HepG2 (cell line): Measurements from ENCODE around the gene NUDT14. TPM values are rescaled to one million over a fixed set of nuclear protein-coding genes. Genes with fewer than 3 reads are reported as not detected.

Experiments used
- ATAC-seq: fragments of 200-7000 bp; cut with Tn5 transposase; 3 replicates; pipeline ENCODE4 v1.9.1; 2020; ENCODE audit warnings: mild to moderate bottlenecking, moderate library complexity
- BruUV-seq: library from RNA; stranded (reverse); fragments of 400-500 nt; replicated peaks from 2 replicates; lab custom pipeline; 2021; lab: Mats Ljungman, UMichigan
- CTCF ChIA-PET: fragments of 300-600 bp; formaldehyde crosslinking; extraction: SDS; loops from one replicate; lab custom pipeline; 2021; ENCODE audit warnings: low total read pairs, inconsistent platforms, low intra/inter-chr PET ratio; lab: Yijun Ruan, JAX
- POLR2A ChIA-PET: fragments of 350-600 bp; sonication (Branson Sonifier 250); formaldehyde crosslinking; loops from one replicate; lab custom pipeline; 2020; ENCODE audit warnings: antibody characterized with exemption, inconsistent platforms; lab: Yijun Ruan, JAX
- DNase-seq: peaks from one replicate; pipeline ENCODE4 v3.0.0-alpha.2; 2015; ENCODE audit warnings: low spot score
- FAIRE-seq: peaks from 3 replicates; lab custom pipeline; 2011; peaks lifted over from hg19 to GRCh38; lab: Jason Lieb, UNC
- H2AFZ ChIP-seq: one replicate; pipeline ENCODE4 v1.6.1; 2011; ENCODE audit warnings: low read length, inconsistent platforms
- H3K27ac ChIP-seq: fragments of 300-600 bp; 3 replicates; pipeline ENCODE4 v1.8.0; 2011; ENCODE audit warnings: mixed run types, mild to moderate bottlenecking, mixed read lengths, low read length, inconsistent platforms; ENCODE audit not compliant: insufficient read depth; ENCODE audit errors: extremely low read length
- H3K27me3 ChIP-seq, 2 experiments: fragments of 200-600 bp in 1 of 2; 2 replicates in 1 of 2; 3 replicates in 1 of 2; pipeline versions ENCODE4 v1.6.0 to v1.8.0; 2011; ENCODE audit warnings: low read length in 2 of 2, mild to moderate bottlenecking in 2 of 2, moderate library complexity in 2 of 2, inconsistent platforms in 1 of 2; ENCODE audit not compliant: insufficient read depth in 2 of 2, control insufficient read depth in 1 of 2
- H3K36me3 ChIP-seq, 2 experiments: fragments of 200-600 bp in 1 of 2; replicated peaks in 1 of 2; 2 replicates in 1 of 2; 3 replicates in 1 of 2; pipeline versions ENCODE4 v1.5.1 to v1.8.0; 2011; ENCODE audit warnings: low read length in 2 of 2, inconsistent platforms in 1 of 2; ENCODE audit not compliant: insufficient read depth in 2 of 2, control insufficient read depth in 1 of 2
- H3K4me1 ChIP-seq: 2 replicates; pipeline ENCODE4 v1.5.1; 2012; ENCODE audit warnings: low read length, inconsistent platforms; ENCODE audit not compliant: insufficient read depth
- H3K4me2 ChIP-seq: 2 replicates; pipeline ENCODE4 v1.6.0; 2011; ENCODE audit warnings: low read depth, low read length, inconsistent platforms
- H3K4me3 ChIP-seq, 3 experiments: fragments of 200-600 bp in 1 of 3; sonication (generic), shearing (Covaris generic) in 1 of 3; replicated peaks in 1 of 3; 2 replicates each; pipeline ENCODE4 v1.5.1; 2011 to 2016; ENCODE audit warnings: low read length in 3 of 3, inconsistent platforms in 2 of 3, low read depth in 2 of 3, mild to moderate bottlenecking in 2 of 3, control low read depth in 1 of 3, mixed read lengths in 1 of 3; ENCODE audit not compliant: insufficient read depth in 1 of 3
- H3K79me2 ChIP-seq: one replicate; pipeline ENCODE4 v1.6.1; 2011; ENCODE audit warnings: low read length, inconsistent platforms; ENCODE audit not compliant: insufficient read depth
- H3K9ac ChIP-seq: 2 replicates; pipeline ENCODE4 v1.6.0; 2011; ENCODE audit warnings: mild to moderate bottlenecking, low read depth, low read length, inconsistent platforms; ENCODE audit not compliant: insufficient read depth
- H3K9me3 ChIP-seq: 2 replicates; pipeline ENCODE4 v1.5.1; 2012; ENCODE audit warnings: mild to moderate bottlenecking, low read length
- H4K20me1 ChIP-seq: 2 replicates; pipeline ENCODE4 v1.6.0; 2011; ENCODE audit warnings: inconsistent platforms, mild to moderate bottlenecking, low read length, moderate library complexity; ENCODE audit not compliant: insufficient read depth
- CHD4 ChIP-seq: fragments of 200-600 bp; sonication (generic); IDR thresholded peaks from 2 replicates; pipeline ENCODE4 v1.7.0; 2017; ENCODE audit warnings: mild to moderate bottlenecking, low read length, borderline replicate concordance
- FOXA1 ChIP-seq, 2 experiments: fragments of 450-650 bp in 1 of 2; sonication (generic) in 1 of 2; formaldehyde crosslinking in 1 of 2; IDR thresholded peaks; 2 replicates each; pipeline versions ENCODE4 v1.4.0 to v1.6.1; 2016 to 2020; ENCODE audit warnings: missing genetic modification reagents in 1 of 2
- LCORL ChIP-seq, 2 experiments: fragments of 450-650 bp in 1 of 2; sonication (generic) in 1 of 2; formaldehyde crosslinking in 1 of 2; IDR thresholded peaks; 2 replicates each; pipeline versions ENCODE4 v1.5.0 to v1.6.1; 2017 to 2020; ENCODE audit warnings: antibody characterized with exemption in 1 of 2, missing genetic modification reagents in 1 of 2
- MYPOP ChIP-seq: sonication (generic); formaldehyde crosslinking; IDR thresholded peaks from 2 replicates; pipeline ENCODE4 v1.8.1; 2023; ENCODE audit warnings: mild to moderate bottlenecking, moderate library complexity, missing genetic modification reagents
- ZFYVE20 ChIP-seq: sonication (generic); formaldehyde crosslinking; IDR thresholded peaks from 2 replicates; pipeline ENCODE4 v1.8.0; 2023; ENCODE audit warnings: low read depth, mild to moderate bottlenecking, moderate library complexity, missing genetic modification reagents, borderline replicate concordance
- ZNF768 ChIP-seq: sonication (generic); formaldehyde crosslinking; IDR thresholded peaks from 2 replicates; pipeline ENCODE4 v1.4.0; 2020; ENCODE audit warnings: missing genetic modification reagents
- ZNF788 ChIP-seq: sonication (generic); formaldehyde crosslinking; IDR thresholded peaks from 2 replicates; pipeline ENCODE4 v1.5.0; 2020; ENCODE audit warnings: mild to moderate bottlenecking, missing genetic modification reagents, borderline replicate concordance
- ZSCAN22 ChIP-seq: sonication (generic); formaldehyde crosslinking; IDR thresholded peaks from 2 replicates; pipeline ENCODE4 v1.4.0; 2020; ENCODE audit warnings: mild to moderate bottlenecking, missing genetic modification reagents
- WGBS: methylation state at CpG from one replicate; pipeline ENCODE4 v1.1.6; 2017; ENCODE audit warnings: low lambda C conversion rate; 5-methylcytosine and 5-hydroxymethylcytosine counted together
- in situ Hi-C: cut with HindIII; loops from 2 replicates; pipeline ENCODE4 v1.10.0; 2017; ENCODE audit warnings: low pct_unique_long_range_greater_than_20kb; ENCODE audit not compliant: extremely low pct_ligation_motif_present
- intact Hi-C: fragments of 100-400 bp; cut with micrococcal nuclease; formaldehyde crosslinking; loops from one replicate; pipeline ENCODE4 v1.10.0; 2022; ENCODE audit not compliant: unreplicated experiment
- polyA plus RNA-seq, 8 experiments: library from polyadenylated mRNA; depleted of rRNA in 3 of 8; stranded (reverse) in 7 of 8; unstranded in 1 of 8; fragments of >200 nt; fragmentation: Illumina TruSeq in 4 of 8; extraction: Trizol in 4 of 8; gene quantifications; 2 replicates each; pipeline versions ENCODE4 v1.2.1 to v1.2.3, GENCODE V29; 2011 to 2016; ENCODE audit warnings: low read depth in 4 of 8, missing spikeins in 1 of 8, mixed read lengths in 1 of 8; ENCODE audit not compliant: insufficient read depth in 1 of 8
- total RNA-seq, 5 experiments: library from RNA; depleted of rRNA; stranded (reverse); fragments of >200 nt; fragmentation: Illumina TruSeq; extraction: Trizol; gene quantifications; 2 replicates each; pipeline ENCODE4 v1.2.3, GENCODE V29; 2016; ENCODE audit warnings: low read depth in 1 of 5

Gene NUDT14
- total and polyA plus RNA-seq, 2 of the 13 experiments (the other 11 are each of a cell fraction or from before 2014, with no cell fraction given) = 5.8 to 6.1 TPM

- 0 out of 2 replicates have a peak, but pooled peaks have one; percentile 20 for TF ChIP-seq ZNF788 (CRISPR knock-in tag)
These were observed 25.3 kb downstream of the NUDT14 start (continued) for GRCh38 chr14:105155681-105156413.

GRCh38 chr14:105155071-105155651, 26.0 kb downstream of the NUDT14 start:
- ATAC-seq = no peak
- no peak for DNase-seq
- Histone ChIP-seq H3K9ac (no peak overlapping the region), H3K79me2 (no peaks in the 10 kb centered on the region), H3K4me2 (peak overlapping the region; percentile 12; the same call in 1 of the 2 replicates), H3K27ac (no peak overlapping the region), H4K20me1 (no peaks in the 10 kb centered on the region), H2AFZ (no peak overlapping the region), H3K9me3 (no peaks in the 10 kb centered on the region), H3K36me3 (no peaks in the 10 kb centered on the region), H3K27me3 (peaks cover 37 to 64% of the 10 kb centered on the region in 2 experiments), H3K4me1 (peaks cover 9% of the 10 kb centered on the region; the same call in 1 of the 2 replicates), H3K4me3 (peak overlapping the region in 1 of 3 experiments; percentile 43; a peak in 1 of 6 replicates)
- intact Hi-C loops = no loop called here
- WGBS = 35% methylated on average over 16 of the region's 24 CpGs
- POLR2A ChIA-PET = no interaction called here
- TF ChIP-seq ZNF768 (CRISPR knock-in tag) (0 out of 2 replicates have a peak, but pooled peaks have one; percentile 35), ZSCAN22 (CRISPR knock-in tag) (0 out of 2 replicates have a peak, but pooled peaks have one; percentile 33), LCORL (IDR thresholded peaks at IDR 0.05) (no peak), LCORL (CRISPR knock-in tag; IDR thresholded peaks at IDR 0.05) (no peak), FOXA1 (IDR thresholded peaks at IDR 0.05) (no peak), FOXA1 (CRISPR knock-in tag; IDR thresholded peaks at IDR 0.05) (peak; percentile 48; the same call in 1 of the 2 replicates), ZFYVE20 (no peak), MYPOP (peak; percentile 17; the same call in 1 of the 2 replicates), CHD4 (no peak)
- no peak for FAIRE-seq
- in situ Hi-C loops = no loop called here
- CTCF ChIA-PET = no interaction called here
- no TSS peak for BruUV-seq
